GM18873 (cell line): ENCODE data around the gene TXNDC16.

Experiments used
- ATAC-seq: cut with Tn5 transposase; IDR thresholded peaks from one replicate; pipeline ENCODE4 v1.9.1; 2021; ENCODE audit warnings: mild to moderate bottlenecking, moderate library complexity, moderate number of reproducible peaks; ENCODE audit not compliant: unreplicated experiment, low FRiP score

The TXNDC16 gene

GRCh38 chr14:52457411-52457810, 94.9 kb downstream of the TXNDC16 start:
- ATAC-seq = no peak

DNA sequence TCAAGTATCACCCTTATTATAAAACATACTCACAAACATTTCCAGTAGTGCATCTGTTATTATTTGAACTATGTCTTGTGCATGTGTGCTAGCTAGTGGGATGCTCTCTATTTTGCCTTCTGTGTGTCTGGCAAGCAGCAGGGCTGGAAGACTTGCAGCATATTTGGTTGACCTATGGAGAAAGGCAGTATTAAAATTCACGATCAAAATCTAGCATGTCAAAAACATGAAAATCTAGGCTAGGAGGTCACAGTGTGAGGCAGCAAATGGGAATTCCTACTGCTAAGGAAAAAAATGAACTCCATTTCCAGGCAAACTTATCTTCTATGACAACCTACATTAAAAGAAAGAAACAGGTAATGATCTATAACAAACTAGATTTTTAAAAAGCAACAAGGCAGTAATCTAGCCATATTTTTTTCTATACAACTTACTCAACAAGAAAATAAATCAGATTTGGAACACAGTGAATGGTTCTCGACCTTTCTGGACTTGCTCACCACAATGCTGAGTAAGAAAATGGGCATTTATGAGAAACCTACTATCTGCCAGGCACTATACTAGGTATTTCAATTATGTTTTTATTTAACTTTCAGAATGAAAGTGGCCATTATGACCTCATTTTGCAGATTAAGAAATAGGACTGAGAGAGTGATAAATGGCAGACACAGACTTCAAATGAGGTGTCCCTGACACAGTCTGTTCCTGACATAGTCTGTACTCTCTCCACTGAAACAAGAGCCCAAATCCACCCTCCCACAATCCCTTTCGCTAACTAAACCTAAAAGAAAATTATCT, 96.8 kb downstream of the TXNDC16 start:
- no peak for ATAC-seq

DNA sequence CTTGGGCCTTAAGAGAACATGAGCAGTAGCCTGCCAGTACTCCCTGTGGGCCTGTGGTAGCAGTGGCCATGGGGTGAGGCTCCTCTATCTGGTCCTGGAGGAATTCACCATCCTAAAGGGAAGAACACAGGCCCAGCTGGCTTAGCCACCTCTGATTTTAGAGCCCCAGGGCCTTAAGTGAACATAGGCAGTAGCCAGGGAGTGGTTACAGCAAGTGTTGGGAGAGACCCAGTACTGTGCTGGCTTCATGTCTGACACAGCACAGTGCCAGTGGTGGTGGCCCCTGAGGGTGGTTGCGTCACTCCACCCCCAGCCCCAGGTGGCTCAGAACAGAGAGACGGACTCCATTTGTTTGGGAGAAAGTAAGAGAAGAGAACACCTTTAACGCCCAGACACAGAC, 105.1 kb downstream of the TXNDC16 start:
- no peak for ATAC-seq

DNA sequence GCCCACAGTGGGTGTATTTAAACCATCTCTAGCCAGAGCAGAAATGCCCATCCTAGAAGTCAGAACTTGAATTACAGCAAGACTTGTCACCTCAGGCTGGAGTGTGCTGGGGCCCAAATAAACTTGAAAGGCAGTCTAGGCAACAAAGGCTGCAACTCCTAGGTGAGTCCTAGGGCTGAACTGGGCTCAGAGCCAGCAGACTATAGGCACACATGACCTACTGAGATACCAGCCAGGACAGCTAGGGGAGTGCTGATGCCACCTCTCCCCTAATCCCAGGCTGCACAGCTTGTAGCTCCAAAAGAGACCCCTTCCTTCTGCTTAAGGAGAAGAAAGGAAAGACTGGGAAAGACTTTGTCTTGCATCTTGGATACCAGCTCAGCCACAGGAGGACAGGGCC, 106.0 kb downstream of the TXNDC16 start:
- ATAC-seq = no peak

- ATAC-seq = no peak
Observed at GRCh38 chr14:52443506-52443905, 108.8 kb downstream of the TXNDC16 start.

GRCh38 chr14:52442602-52443001, 109.7 kb downstream of the TXNDC16 start:
- ATAC-seq = no peak

GRCh38 chr14:52442166-52442565, 110.1 kb downstream of the TXNDC16 start:
- no peak for ATAC-seq

DNA sequence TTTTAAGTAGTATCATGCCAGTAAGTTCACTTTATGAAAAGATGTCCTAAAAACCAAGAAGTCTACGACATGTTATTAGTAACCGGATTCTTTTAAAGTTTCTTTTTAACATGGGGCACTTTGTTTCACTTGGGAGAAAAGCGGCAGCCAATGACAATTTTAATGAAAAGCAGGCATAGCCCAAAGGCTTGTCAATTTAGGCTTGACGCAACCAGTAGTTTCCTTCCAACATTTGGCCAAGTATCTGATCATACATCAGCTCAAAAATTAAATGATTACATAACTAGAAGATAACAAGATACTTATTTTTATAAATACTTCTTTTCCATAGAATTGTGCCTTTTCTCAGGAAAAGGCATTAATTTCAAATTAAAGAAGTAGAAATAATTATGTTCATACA, 112.8 kb downstream of the TXNDC16 start:
- no peak for ATAC-seq

DNA sequence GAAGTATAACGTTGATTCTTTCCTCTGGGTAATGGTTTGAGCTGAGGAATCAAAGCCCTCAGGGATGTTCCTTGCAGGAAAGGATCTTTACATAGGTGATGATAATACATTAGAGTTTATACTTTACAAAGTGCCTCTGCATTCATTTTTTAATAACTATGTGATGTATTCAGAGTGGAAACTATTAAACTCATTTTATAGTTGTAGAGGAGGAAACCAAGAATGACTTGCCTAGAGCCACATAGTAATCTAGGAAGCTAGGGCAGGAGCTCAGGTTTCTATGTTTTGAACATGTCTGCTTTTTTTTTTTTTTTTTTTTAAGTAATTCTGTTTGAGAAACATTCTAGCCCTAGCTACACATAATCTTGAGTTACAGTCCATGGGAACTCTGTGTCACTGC, 117.3 kb downstream of the TXNDC16 start:
- ATAC-seq = no peak

DNA sequence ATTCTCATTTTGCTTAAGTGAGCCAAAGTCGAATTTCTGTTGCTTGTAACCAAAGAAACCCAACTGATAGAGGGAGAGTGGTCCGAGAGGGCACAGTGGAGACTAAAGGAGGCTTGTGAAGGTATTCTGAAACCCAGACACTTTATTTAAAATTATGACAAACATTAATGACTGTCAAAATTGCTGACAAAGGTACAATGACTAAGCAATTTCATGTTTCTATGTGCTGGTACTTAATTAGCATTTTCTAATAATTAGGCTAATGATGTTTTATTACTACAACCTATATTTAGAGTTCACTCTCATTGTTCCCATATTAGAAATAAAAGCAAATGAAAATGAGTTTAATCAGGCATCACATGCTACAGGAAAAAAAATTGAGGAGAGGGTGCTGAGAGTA, 121.8 kb downstream of the TXNDC16 start:
- ATAC-seq = no peak

- ATAC-seq = no peak
Observed at GRCh38 chr14:52429451-52429850, 122.9 kb downstream of the TXNDC16 start.

- ATAC-seq = no peak
Observed at GRCh38 chr14:52427460-52427859, 124.8 kb downstream of the TXNDC16 start.

- ATAC-seq = no peak
Observed at GRCh38 chr14:52422650-52423356, 129.5 kb downstream of the TXNDC16 start.

DNA sequence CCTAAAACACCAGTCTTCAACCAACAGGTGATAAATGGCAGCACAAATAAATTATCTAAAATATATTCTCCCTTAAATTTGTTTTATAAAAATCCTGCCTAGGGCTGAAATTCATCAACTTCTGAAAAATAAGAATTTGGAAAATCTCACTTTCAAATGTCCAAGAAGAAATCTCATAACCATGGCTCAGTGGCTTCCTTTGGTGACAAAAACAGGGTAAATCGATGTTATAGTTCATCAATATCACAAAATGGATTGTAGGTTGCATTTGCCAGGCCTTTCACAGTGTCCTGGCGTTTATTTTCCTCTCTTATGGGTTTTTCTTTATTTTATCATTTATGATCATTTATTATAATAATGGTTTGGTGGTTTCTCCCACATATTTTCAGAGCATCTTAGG, 135.2 kb downstream of the TXNDC16 start:
- ATAC-seq = no peak

DNA sequence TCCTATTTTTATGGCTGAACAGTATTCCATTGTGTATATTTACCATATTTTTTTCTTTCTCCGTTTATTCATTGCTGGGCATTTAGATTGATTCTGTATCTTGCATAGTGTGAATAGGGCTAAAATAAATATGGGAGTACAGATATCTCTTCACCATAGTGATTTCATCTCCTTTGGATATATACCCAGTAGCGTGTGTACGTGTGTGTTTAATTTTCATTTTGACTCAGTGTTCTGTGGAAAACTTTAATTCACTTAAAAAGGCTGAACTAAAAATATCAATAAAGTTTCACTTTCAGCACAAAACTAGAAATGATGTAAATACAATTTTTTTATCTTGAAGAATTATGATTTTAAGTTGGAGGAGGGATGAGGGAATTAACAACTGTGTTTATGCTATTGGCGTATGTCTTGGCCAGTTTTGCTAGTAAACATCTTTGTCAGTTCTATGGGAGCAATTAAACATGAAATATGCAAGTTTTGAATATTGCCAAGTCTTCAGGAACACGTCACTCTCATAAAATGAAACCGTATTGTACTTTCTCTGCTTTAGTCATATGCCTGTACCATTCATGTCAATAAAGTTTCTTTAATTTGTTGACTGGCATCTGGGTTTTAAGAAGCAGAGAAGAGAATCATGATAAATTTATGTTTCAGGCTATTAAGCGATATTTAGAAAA, 138.4 kb downstream of the TXNDC16 start:
- no peak for ATAC-seq

DNA sequence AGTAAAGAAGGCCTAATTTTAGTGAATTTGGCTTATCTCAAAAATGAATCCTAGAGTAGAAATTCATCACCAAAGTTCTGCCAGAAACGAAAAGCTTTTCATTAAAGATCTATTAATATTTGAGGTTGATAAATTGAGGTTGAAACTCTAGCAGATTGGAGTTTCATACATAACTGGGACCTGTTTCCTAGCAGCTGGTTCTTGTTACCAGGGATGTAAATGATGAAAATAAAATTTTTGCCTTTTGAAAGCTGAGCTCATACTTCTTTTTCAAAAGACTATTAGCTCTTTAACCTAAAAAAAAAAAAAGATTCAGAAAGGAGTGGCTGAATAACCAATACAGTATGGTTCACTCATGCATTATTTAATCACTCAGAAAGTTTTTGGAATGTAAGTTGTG, 139.9 kb downstream of the TXNDC16 start:
- ATAC-seq = no peak

DNA sequence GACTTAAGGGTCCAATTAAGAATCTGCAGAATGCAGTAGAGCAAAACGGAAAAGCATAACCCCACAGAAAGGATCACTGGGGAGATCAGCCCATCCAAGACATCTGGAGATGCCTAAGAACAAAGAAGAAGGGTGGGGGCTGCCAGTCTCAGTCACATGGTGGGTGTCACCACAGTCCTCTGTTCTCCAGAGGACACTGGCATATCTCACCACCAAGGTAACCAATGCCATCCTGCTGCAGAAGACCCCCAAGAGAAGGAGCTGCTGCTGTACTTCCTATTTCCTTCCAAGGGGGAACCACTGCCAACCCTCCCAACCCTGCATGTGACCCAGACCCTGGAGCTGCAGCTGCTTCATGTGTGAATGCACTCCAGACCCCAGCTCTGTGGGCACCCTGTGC, 147.0 kb downstream of the TXNDC16 start:
- ATAC-seq = no peak

GRCh38 chr14:52402812-52403526, 149.3 kb downstream of the TXNDC16 start:
- ATAC-seq = no peak

DNA sequence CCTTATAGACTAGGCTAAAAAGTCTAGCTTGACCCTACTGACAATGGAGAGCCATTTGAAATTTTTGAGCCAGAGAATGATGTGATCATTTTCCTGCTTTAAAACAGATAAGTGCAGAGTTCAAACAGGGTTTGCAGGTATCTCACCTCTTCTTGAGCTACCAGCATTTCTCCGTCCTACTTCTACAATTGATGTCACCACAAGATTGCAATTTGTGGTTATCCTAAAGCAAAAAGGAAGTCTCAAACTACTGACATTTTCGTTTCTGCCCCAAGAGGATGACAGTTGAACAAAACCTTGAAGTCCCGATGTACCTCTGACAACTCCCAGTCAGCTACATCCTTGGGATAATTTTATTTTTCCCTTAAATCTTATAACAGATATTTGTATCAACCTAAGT, 151.5 kb downstream of the TXNDC16 start:
- no peak for ATAC-seq

GRCh38 chr14:52399921-52400595, 152.2 kb downstream of the TXNDC16 start:
- ATAC-seq = no peak
